ENCODE results near the gene INS.

DNA sequence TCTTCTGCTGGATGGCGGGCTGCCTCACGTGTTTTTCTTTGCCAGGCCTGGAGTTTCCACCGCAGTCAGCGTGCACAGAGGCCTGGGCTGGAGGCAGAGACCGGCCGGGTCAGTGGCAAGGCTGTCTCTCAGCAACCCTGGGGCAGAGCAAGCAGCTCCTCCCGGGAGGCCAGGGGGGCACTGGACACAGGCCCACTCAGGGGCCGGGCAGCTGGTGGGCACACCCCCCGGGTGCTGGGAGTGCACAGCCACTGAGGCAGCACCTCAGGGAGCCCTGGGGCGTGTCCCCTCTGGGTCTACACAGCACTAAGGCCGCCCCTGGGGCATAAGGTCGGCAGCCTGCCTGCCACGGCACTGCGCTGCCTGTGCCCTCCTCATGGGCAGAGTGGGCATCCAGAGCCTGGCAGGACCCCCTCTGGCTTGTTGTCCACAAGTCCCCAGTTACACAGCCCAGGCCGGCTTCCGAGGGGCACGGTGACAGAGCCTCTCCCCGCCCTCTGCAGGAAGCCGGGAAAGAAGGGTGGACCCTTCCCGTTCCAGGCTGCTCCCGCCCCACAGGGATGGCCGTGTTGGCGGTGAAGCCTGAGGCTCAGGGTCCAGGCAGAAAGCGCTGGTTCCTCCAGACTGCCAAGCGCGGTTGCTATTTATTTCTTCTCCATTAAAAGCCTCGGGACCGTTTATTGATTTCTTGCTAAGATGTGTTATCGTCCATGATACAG is 29.1 kb upstream of the INS start:
- no peak for TF ChIP-seq CTCF (IDR thresholded peaks at IDR 0.05)
- TF ChIP-seq POLR2A (IDR thresholded peaks at IDR 0.05) = no peak
